Thoracic aorta (tissue), 2 donors: Measurements from ENCODE around the gene SYNDIG1. TPM values are rescaled to one million over a fixed set of nuclear protein-coding genes. Genes with fewer than 3 reads are reported as not detected.

Source experiments
- ATAC-seq: fragments of 150-250 bp; one replicate; pipeline ENCODE4 v1.8.0; 2017; ENCODE audit warnings: low read depth; ENCODE audit not compliant: insufficient number of reproducible peaks, low FRiP score
- DNase-seq: peaks from one replicate; pipeline ENCODE4 v3.0.0-alpha.2; 2020; ENCODE audit warnings: low spot score
- H3K27ac ChIP-seq, 2 donors: fragments of 200-600 bp; sonication (generic); 1 replicate in 1 of 2; 2 replicates in 1 of 2; pipeline ENCODE4 v1.5.1; 2016; ENCODE audit warnings: mild to moderate bottlenecking in 2 of 2, moderate library complexity in 2 of 2
- H3K27me3 ChIP-seq: fragments of 200-600 bp; sonication (generic); replicated peaks from 2 replicates; pipeline ENCODE4 v1.6.0; 2016; ENCODE audit warnings: mild to moderate bottlenecking; ENCODE audit not compliant: insufficient read depth
- H3K36me3 ChIP-seq: fragments of 200-600 bp; sonication (generic); one replicate; pipeline ENCODE4 v1.5.1; 2016
- H3K4me1 ChIP-seq, 2 donors: fragments of 200-600 bp; sonication (generic); 1 replicate in 1 of 2; 2 replicates in 1 of 2; pipeline versions ENCODE4 v1.5.1 to v1.6.0; 2016; ENCODE audit warnings: low read depth in 2 of 2, mild to moderate bottlenecking in 1 of 2; ENCODE audit not compliant: control insufficient read depth in 1 of 2
- H3K4me3 ChIP-seq: fragments of 200-600 bp; sonication (generic); 2 replicates; pipeline ENCODE4 v1.5.1; 2016; ENCODE audit warnings: mild to moderate bottlenecking
- H3K9me3 ChIP-seq: fragments of 200-600 bp; sonication (generic); 2 replicates; pipeline ENCODE4 v1.5.1; 2016
- CTCF ChIP-seq: fragments of 200-600 bp; sonication (generic); IDR thresholded peaks from one replicate; pipeline ENCODE4 v1.5.1; 2019; ENCODE audit warnings: antibody characterized with exemption
- total RNA-seq, 2 donors: library from RNA; depleted of rRNA; stranded (reverse); fragments of >200 nt; gene quantifications; one replicate each; pipeline versions ENCODE4 v1.1.0 to v1.2.3, GENCODE V29; 2016

Gene SYNDIG1
- total RNA-seq, 2 donors from 2014 or later, result 1.8 to 5.4 TPM

DNA sequence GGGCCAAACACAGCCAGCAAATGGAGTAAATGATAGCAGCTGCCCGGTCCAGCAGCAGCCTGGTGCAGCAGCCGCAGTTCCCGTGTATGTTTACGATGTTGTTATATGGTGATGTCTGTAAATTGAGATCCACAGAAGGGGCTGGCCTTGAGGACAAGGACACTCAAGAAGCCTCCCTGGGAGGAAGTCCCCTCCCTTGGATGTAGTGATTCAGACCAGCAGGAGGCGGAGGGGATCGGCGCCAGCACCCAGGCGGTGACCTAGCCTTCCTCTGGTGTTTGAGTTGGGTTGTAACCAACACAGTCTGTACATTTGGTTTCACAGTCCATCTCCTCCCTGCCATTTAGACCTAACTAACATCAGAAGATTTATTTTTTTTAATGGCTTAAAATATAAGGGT is 187.8 kb downstream of the SYNDIG1 start:
- Histone ChIP-seq H3K36me3 (no peaks in the 10 kb centered on the region), H3K27me3 (no peaks in the 10 kb centered on the region), H3K4me3 (no peak overlapping the region), H3K4me1 (peaks cover 10 to 30% of the 10 kb centered on the region in 2 donors), H3K9me3 (no peaks in the 10 kb centered on the region), H3K27ac (no peak overlapping the region)
- peak; percentile 45 for TF ChIP-seq CTCF
- ATAC-seq (peak; percentile 55), DNase-seq (no peak)

DNA sequence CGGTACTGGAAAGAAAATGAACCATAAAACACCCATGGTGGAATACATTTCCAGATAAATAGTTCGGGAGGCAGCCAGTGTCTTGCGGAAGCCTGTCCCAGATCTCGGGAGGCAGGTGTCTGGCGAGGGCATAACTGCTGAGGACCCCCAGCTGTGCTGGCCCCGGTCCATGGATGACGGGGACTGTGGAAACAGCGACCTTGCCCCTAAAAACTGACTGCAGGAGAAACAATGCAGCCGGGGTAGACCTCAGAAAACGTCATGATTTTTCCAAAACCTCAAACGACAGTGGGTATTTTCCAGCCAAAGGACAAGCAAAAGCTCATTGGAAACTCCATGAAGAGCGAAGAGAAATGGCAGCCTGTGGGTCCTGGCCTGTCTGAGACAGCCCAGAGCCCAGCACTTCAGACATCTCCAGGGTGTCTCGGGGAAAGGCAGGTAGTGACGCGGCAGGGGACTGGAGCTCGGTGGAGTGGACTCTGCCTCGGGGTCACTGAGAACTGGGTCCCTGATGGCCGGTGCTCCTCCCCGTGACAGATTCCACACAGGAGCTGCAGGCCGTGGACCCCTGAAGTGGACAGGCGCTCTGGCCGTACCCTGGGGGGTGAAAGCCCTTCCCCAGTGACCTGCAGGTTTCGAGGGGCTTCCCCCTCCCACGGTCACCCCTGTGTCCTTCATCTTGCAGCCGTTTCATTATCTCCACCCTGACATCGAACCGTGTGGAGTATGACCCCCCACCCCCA is 188.6 kb downstream of the SYNDIG1 start:
- ATAC-seq, result no peak
- no peak overlapping the region for H3K4me3 ChIP-seq
- H3K9me3 ChIP-seq, result no peaks in the 10 kb centered on the region
- no peak overlapping the region for H3K27ac ChIP-seq
- no peak for TF ChIP-seq CTCF
- DNase-seq, result no peak
- H3K27me3 ChIP-seq, result no peaks in the 10 kb centered on the region
- H3K36me3 ChIP-seq, result no peaks in the 10 kb centered on the region
- H3K4me1 ChIP-seq, result peaks cover 10 to 30% of the 10 kb centered on the region in 2 donors

DNA sequence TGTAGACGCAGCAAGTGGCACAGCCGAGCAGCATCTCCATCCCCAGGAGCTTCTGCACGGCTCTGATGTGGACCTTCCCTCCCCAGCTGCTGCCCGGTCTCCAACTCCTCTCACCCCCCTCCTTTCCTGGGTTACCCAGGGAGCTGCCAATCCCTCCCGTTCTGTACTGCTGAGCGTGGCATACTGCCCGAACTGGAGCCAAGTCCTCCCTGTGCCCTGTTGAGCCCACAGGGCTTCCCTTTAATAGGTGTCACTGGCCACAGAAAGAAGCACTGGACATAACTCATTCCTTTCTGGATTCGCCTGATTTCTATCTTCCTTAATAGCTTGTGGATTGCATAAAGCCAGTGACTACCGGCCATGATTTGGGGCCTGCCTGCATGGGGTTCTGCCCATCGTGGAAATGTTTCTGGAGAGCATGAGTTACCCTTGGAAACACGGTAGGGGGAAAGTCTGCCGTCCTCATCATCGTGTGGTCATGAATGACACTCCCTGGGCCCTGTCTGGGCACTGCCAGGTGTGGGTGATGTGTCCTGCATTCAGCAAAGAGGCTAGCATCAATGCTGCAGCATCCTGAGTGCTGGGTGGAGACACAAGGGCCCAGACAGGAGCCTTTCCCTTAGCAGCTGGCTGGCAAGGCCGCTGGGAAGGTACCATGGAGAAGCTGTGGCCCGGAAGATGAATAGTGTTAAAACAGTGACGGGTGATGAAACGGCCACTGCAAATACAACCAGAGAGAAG is 189.7 kb downstream of the SYNDIG1 start:
- no peaks in the 10 kb centered on the region for H3K36me3 ChIP-seq
- no peaks in the 10 kb centered on the region for H3K9me3 ChIP-seq
- peaks cover 10 to 30% of the 10 kb centered on the region in 2 donors for H3K4me1 ChIP-seq
- H3K4me3 ChIP-seq, result no peak overlapping the region
- DNase-seq, result no peak
- no peaks in the 10 kb centered on the region for H3K27me3 ChIP-seq
- TF ChIP-seq CTCF, result no peak
- ATAC-seq, result no peak
- no peak overlapping the region for H3K27ac ChIP-seq

DNA sequence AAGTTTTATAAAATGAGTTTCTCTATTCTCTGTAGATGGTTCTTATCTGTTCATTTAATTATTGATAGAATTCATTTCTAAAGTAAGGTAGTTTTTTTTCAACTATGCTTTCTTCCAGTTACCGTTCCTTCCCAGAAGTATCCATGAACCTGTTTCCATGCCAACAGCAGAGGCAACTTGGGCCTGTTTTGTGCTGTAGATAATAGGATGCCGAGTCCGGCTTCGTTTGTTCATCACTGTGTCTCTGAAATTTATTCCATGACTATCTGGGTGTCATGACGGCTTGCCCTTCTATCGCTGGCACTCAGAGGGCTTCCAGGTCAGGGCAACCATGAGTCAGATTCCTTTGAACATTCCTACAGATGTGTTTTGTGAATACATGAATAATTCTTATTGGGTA is 190.4 kb downstream of the SYNDIG1 start:
- Histone ChIP-seq H3K4me1 (peaks cover 10 to 30% of the 10 kb centered on the region in 2 donors), H3K4me3 (no peak overlapping the region), H3K27ac (no peak overlapping the region), H3K27me3 (no peaks in the 10 kb centered on the region), H3K36me3 (no peaks in the 10 kb centered on the region), H3K9me3 (no peaks in the 10 kb centered on the region)
- no peak for TF ChIP-seq CTCF
- no peak for ATAC-seq
- no peak for DNase-seq

DNA sequence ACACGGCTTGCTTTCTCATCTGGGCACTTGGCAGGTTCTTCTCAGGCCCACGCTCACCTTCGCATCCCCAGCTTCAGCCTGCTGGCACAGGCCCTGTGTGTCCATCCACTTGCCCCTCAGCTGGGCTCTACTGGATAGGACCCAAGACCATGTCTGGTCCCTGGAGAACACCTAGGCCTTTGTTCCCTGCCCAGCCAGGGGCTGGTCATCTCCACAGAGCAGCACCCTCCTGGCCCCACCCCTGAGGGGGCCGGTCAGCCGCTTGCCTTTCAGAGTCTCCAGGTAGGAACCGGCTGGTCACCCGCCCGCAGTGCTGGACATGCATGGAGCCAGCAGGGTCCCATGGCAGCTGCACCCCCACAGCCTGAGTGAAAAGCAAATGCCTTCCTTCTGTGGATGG is 191.2 kb downstream of the SYNDIG1 start:
- H3K27ac ChIP-seq, result no peak overlapping the region
- DNase-seq, result no peak
- ATAC-seq, result no peak
- TF ChIP-seq CTCF, result no peak
- peaks cover 10 to 30% of the 10 kb centered on the region in 2 donors for H3K4me1 ChIP-seq
- H3K36me3 ChIP-seq, result no peaks in the 10 kb centered on the region
- H3K27me3 ChIP-seq, result no peaks in the 10 kb centered on the region
- no peak overlapping the region for H3K4me3 ChIP-seq
- no peaks in the 10 kb centered on the region for H3K9me3 ChIP-seq
